Neutrophil (primary cell): ENCODE results near the gene GALNS.

Experiments
- H3K27ac ChIP-seq: fragments of 200-600 bp; sonication (generic); 2 replicates; pipeline ENCODE4 v1.5.1; 2016; ENCODE audit warnings: mild to moderate bottlenecking, moderate library complexity
- H3K27me3 ChIP-seq: fragments of 200-600 bp; sonication (generic); 2 replicates; pipeline ENCODE4 v1.6.0; 2016; ENCODE audit warnings: mild to moderate bottlenecking
- H3K36me3 ChIP-seq: fragments of 200-600 bp; sonication (generic); 2 replicates; pipeline ENCODE4 v1.5.1; 2017
- H3K4me1 ChIP-seq, 2 experiments: fragments of 200-600 bp in 1 of 2; sonication (generic) in 1 of 2; 1 replicate in 1 of 2; 2 replicates in 1 of 2; pipeline versions ENCODE4 v1.5.1 to v1.6.1; 2013 to 2016; ENCODE audit warnings: low read depth in 1 of 2, low read length in 1 of 2, mild to moderate bottlenecking in 1 of 2, moderate library complexity in 1 of 2; ENCODE audit not compliant: control insufficient read depth in 1 of 2, insufficient read depth in 1 of 2
- H3K4me3 ChIP-seq, 2 experiments: fragments of 200-600 bp in 1 of 2; sonication (generic) in 1 of 2; 1 replicate in 1 of 2; 2 replicates in 1 of 2; pipeline ENCODE4 v1.5.1; 2013 to 2016; ENCODE audit warnings: low read depth in 1 of 2, low read length in 1 of 2, mild to moderate bottlenecking in 1 of 2, moderate library complexity in 1 of 2
- H3K9me3 ChIP-seq: fragments of 200-600 bp; sonication (generic); 2 replicates; pipeline ENCODE4 v1.5.1; 2016
- TF ChIP-seq, protein P1 (sequence below): fragments of 200-600 bp; sonication (generic); IDR thresholded peaks from 2 replicates; pipeline ENCODE4 v1.5.1; 2016; ENCODE audit warnings: antibody characterized with exemption

The GALNS gene

DNA sequence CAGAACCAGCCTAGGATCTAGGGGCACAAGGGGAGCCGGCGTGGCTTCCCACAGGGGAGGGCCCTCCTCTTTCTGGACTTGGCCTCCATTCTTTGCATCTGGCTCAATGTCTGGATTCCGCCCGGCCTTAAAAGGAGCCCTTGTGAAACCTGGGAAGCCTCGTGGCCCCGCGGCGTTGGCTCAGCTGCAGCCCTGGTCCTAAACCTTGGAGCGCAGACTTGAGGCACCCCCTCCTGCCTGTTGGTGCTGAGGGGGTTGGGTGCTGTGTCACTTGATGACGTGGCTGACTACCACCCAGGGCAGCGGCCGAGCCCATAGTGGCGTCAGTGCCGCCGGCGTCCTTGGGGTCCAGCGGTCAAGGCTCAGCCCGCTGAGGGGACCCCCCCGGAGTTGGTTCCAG is 4.6 kb upstream of the GALNS start:
- peaks cover 22 to 27% of the 10 kb centered on the region in 2 experiments for H3K4me1 ChIP-seq
- H3K4me3 ChIP-seq = no peak overlapping the region
- H3K27ac ChIP-seq = no peak overlapping the region
- H3K27me3 ChIP-seq = no peaks in the 10 kb centered on the region
- no peaks in the 10 kb centered on the region for H3K9me3 ChIP-seq
- TF ChIP-seq, protein P1, sequence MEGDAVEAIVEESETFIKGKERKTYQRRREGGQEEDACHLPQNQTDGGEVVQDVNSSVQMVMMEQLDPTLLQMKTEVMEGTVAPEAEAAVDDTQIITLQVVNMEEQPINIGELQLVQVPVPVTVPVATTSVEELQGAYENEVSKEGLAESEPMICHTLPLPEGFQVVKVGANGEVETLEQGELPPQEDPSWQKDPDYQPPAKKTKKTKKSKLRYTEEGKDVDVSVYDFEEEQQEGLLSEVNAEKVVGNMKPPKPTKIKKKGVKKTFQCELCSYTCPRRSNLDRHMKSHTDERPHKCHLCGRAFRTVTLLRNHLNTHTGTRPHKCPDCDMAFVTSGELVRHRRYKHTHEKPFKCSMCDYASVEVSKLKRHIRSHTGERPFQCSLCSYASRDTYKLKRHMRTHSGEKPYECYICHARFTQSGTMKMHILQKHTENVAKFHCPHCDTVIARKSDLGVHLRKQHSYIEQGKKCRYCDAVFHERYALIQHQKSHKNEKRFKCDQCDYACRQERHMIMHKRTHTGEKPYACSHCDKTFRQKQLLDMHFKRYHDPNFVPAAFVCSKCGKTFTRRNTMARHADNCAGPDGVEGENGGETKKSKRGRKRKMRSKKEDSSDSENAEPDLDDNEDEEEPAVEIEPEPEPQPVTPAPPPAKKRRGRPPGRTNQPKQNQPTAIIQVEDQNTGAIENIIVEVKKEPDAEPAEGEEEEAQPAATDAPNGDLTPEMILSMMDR = no peak
- H3K36me3 ChIP-seq = peaks cover 31% of the 10 kb centered on the region

DNA sequence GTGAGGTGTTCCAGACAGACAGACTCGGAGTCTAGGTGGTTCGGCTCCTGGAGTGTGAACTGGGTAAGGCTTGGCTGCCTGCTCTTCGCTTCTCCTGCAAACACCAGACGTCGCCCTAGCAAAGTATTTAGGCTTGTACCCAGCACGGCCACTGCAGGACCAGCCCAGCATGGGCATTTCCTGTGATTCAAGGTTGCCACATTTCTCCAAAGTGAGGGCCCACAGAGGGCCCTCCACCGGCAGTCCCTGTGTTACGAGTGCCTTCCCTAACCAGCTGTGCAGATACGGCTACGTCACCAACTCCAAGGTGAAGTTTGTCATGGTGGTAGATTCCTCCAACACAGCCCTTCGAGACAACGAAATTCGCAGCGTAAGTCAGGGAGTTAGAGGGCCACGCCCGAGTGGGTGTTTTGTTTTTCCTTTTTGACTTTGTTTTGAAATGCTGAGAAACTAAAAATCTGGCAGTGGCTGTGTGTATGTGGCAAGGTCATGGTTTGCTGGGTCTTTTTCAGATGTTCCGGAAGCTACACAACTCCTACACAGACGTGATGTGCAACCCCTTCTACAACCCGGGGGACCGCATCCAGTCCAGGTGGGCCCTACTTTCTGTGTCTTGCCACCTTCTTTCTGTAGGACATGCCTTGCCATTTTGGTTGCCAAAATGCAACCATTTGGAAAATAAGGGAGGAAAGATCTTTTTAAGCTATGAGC is 2.8 kb upstream of the GALNS start:
- Histone ChIP-seq H3K27me3 (no peaks in the 10 kb centered on the region), H3K27ac (peak overlapping the region; percentile 2), H3K9me3 (no peaks in the 10 kb centered on the region), H3K4me3 (no peak overlapping the region), H3K4me1 (peaks cover 40 to 45% of the 10 kb centered on the region in 2 experiments), H3K36me3 (peaks cover 31% of the 10 kb centered on the region)
- TF ChIP-seq, protein P1 = no peak

DNA sequence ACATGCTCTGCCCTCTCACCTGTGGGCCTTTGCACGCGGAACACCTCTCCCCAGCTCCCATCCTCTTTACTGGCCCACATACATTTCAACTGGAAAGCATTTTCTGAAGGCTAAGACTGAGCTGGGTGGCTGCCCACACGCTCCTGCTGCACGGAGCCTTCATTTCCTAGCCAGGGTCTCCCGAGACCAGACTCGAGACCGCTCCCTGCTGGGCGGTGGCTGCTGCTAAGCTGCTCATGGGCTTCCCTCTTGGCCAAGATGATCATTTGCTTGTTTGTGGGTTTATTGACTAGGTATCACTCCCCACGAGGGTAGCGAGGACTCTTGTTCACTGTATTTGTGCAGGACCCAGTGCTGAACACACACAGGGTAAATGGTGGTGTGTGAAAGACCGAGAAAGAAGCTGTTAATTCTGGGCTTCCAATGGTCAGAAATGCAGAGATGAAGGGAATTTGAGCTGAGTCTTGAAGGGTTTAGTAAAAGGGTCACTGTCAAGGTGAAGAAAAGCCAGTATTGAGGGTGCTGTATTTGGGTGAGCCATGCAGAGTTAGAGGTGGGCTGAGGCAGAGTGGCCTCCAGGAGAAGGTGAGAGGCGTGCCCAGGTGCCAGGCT is 1.1 kb upstream of the GALNS start:
- H3K9me3 ChIP-seq = no peaks in the 10 kb centered on the region
- H3K27me3 ChIP-seq = no peaks in the 10 kb centered on the region
- H3K27ac ChIP-seq = peak overlapping the region; percentile 94
- H3K4me3 ChIP-seq = peak overlapping the region; percentile 70 to 97
- TF ChIP-seq, protein P1 = no peak
- H3K36me3 ChIP-seq = peaks cover 29% of the 10 kb centered on the region
- H3K4me1 ChIP-seq = peaks cover 57 to 62% of the 10 kb centered on the region in 2 experiments

DNA sequence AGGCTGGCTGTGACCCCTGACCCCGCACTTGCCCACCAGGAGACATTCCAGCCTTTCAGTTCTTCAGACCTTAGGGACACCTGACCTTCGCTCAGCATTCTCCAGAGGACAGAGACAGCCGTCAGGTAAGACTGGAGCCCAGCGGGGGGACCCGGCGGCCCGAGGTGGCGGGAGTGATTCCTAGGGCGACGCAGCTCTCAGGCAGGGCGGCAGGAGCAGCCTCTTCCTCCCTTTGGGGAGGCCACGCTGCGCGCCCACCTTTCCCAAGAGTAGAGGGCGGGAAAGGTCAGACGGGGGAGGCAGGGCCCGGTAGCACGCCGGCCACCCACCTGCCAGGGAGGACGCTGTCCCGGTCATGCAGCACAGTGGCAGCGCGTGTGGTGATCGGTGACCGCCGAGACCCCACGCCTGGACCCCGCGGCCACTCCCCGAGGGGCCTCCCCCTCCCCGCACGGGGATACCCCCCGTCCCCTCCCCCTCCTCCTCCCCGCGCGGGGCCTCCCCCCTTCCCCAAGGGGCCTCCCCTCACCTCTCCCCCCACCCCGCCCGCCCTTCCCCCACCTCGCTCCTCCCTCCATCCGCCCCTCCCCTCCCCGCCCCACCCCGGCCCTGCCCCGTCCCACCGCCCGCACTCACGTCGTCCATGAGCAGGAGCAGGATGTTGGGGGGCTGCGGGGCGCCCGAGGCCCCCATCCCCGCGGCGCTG is 472 bp downstream of the GALNS start:
- H3K27ac ChIP-seq = peak overlapping the region; percentile 94
- H3K9me3 ChIP-seq = no peaks in the 10 kb centered on the region
- peak overlapping the region; percentile 70 to 97 for H3K4me3 ChIP-seq
- TF ChIP-seq, protein P1 = no peak
- H3K4me1 ChIP-seq = peaks cover 73% of the 10 kb centered on the region in 2 experiments
- no peaks in the 10 kb centered on the region for H3K27me3 ChIP-seq
- H3K36me3 ChIP-seq = peaks cover 23% of the 10 kb centered on the region

DNA sequence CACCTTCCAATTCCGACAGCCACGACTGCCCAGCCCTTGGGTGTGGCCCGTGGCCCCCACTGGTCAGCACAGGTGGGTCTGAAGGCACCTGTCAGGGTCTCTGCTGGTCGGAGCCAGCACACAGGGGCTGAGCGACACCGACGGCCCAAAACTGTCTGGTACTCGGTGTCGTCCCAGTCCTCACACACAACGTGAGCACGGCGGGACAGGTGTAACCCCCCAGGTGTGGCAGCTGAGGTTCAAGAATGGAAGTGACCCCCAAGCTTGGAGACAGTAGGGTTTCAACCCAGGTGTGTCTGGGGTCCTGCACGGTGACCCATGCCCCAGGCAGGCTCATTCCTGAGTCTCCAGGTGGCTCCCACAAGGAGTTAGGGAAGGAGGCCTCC is 1.0 kb downstream of the GALNS start:
- Histone ChIP-seq H3K27ac (peak overlapping the region; percentile 94), H3K27me3 (no peaks in the 10 kb centered on the region), H3K4me3 (peak overlapping the region; percentile 62 to 70), H3K4me1 (peaks cover 73% of the 10 kb centered on the region in 2 experiments), H3K9me3 (no peaks in the 10 kb centered on the region), H3K36me3 (peaks cover 23% of the 10 kb centered on the region)
- TF ChIP-seq, protein P1 = no peak
